Stimulated activated CD4-positive, alpha-beta T cell treated with anti-CD3 and anti-CD28 coated beads, Interleukin-12 subunit alpha, Interleukin-12 subunit beta, amount 100 ng/mL, for 24 hours (primary cell): Measurements from ENCODE around the gene ZFHX2.
"Not testable (repeated sequence)": the region's sequence is repeated elsewhere in the genome, so short reads cannot be mapped to it uniquely, and the experiment has no call there.

Source experiments
- DNase-seq, 2 experiments: peaks; one replicate each; pipeline ENCODE4 v3.0.0-alpha.2; 2020; ENCODE audit warnings: low read depth in 2 of 2

ZFHX2 gene

DNA sequence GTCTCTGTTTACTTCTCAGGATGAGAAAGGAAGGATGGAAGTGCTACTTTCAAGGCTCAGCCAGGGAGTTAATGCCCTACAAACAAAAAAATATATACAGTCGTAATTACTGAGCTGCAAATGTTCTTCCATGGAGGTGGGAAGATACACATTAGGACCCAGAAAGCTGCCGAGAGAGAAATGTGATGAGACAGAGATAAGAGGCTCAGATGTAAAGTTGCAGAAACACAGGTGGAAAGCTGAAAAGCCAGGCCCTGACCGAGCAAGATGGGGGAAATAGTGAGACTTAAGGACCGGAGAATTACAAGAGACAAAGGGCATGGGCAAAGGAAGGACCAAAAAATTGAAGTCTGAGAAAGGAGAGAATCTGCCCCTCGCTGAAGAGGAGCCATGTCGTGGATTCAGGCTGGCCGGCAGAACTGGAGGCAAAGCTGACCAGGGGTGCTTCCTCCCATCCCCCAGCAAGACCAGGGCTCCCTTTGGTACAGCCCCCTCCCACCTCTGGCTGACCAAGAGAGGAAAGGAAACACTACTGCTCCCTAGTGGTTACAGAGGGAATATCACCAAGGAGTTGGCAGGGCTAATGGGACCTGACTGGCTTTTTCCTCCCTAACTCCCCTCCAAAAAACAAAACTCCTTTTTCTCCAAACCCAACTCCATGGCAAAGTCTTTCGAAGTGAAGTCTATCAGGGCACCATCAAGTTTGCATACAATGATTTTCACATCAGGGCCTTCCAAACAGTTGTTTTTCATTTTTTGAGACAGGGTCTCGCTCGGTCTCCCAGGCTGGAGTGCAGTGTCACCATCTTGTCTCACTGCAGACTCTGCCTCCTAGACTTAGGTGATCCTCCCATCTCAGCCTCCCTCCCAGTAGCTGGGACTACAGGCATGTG, 12.1 kb downstream of the ZFHX2 start:
- no peak for DNase-seq

DNA sequence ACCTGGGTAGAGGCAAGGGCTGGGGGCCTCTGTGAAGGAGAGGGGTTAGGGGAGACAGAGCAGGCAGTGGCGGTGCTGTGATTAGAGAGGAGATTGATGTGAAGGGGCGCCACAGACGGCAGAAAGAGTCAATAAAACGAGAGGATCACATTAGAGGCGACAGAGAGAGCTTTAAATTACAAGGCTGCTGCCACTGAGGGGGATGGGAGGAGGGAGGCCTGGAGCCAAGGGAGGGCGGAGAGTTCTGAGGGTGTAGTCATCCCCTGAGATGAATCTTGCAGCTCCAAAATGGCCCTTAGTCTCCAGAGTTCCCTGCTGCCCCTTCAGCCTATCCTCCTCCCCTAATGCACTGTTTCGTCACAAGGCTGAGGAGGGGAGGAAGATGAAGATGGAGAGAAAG, 12.8 kb downstream of the ZFHX2 start:
- no peak for DNase-seq

DNA sequence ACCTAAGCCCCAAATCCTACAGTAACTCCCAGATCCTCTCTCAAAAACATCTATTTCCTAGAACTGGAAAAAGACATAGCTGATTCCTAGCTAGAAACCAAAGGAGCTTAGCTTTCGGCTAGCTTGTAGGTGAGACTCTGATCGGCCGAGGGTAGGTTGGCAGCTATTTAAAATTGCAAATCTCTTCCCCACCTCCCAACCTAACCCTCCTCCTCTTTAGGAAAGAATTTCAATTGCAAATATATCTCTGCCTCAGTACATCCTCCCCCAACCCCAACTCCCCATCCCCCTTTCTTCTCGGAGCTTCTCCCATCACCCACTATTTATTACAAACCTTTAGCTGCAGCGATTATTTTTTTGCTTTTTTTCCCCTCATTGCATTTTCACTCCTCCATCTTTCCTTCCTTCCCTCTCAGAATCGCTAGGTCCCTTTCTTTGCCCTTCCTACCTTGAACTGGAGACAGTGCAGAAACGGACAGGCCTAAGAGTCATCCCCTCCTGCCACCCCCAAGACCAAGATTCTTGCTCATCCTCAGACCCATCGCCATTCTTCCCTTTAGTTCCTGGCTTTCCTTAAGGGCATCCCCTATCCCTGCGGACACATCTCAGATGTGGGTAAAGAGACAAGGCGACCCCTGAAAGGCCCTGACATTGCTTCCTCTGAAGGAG, 13.4 kb downstream of the ZFHX2 start:
- DNase-seq, result no peak

DNA sequence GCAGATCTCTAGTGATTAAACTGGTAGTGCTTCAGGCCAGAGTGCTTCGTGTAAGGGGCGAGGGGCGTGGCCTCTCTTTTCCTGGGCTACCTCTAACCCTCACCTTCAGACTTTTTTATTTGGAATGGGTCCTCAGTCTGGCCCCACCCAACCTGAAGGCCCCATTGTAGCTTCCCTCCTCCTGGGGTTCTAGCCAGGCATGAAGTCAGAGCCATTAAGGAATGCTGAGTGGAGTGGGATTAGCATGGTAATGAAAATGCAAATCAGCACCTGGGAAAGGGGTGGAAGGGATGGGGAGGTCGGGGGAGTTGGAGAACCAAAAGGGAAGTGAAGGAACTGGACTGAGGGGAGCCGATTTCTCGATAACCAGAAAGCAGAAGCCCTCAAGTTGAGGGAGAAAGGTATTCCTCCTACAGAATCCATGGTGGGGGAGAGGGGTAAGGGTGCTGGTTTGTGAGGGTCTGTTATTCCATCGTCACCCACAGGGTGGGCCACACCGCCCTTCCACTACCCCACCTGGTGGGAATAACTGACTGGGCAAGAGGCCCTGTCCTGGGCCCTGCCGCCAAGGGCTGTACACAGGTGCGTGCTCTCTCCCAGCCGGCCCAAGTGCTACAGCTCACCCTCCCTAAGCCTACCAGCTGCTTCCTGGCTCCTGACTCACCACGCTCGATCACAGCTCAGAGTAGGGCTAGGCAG, 14.1 kb downstream of the ZFHX2 start:
- DNase-seq, result no peak

DNA sequence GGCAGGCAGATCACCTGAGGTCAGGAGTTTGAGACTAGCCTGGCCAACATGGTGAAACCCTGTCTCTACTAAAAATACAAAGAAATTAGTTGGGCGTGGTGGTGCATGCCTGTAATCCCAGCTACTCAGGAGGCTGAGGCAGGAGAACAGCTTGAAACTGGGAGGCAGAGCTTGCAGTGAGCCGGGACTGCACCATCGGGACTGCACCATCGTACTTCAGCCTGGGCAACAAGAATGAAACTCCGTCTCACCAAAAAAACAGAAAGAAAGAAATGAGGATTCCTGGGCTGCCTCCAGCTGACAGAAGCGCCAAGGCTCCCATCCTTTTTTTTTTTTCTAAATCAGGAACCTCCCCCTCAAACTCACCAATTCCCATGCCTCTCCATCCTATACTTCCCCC, 14.7 kb downstream of the ZFHX2 start:
- not testable (repeated sequence) for DNase-seq

DNA sequence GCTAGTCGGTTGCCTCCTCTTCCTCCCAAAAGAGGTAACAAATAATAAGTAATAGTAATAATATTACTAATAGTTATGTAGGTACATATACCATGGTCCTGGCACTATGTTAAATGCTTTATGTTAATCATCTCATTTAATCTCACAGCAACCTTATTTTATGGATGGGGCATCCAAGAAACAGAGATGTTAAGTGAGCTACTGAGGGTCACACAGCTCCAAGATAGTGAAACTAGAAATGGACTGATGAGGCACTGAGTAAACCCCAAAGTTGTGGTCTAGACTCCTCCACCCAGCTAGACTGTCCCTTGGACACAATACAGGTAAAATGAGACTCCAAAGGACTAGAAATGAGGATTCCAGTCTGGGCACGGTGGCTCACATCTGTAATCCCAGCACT, 15.1 kb downstream of the ZFHX2 start:
- DNase-seq, result no peak

DNA sequence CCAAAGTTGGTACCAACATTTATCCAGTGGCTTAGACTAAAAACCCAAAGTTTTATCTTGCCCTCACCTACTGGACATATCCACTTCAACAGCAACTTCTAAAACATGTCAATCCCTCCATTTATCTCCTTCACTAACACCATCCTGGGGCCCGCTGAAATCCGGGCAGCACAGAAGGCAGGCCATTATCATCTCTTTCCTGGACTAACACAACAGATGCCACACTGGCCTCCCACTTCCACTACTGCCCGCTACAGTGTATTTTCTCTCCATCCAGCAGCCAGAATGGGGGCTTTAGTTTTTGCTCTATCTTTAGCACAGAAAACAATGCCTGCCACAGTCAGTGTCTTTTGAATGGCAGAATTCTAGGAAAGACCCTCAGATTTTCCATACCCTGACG, 15.6 kb downstream of the ZFHX2 start:
- DNase-seq, result no peak

DNA sequence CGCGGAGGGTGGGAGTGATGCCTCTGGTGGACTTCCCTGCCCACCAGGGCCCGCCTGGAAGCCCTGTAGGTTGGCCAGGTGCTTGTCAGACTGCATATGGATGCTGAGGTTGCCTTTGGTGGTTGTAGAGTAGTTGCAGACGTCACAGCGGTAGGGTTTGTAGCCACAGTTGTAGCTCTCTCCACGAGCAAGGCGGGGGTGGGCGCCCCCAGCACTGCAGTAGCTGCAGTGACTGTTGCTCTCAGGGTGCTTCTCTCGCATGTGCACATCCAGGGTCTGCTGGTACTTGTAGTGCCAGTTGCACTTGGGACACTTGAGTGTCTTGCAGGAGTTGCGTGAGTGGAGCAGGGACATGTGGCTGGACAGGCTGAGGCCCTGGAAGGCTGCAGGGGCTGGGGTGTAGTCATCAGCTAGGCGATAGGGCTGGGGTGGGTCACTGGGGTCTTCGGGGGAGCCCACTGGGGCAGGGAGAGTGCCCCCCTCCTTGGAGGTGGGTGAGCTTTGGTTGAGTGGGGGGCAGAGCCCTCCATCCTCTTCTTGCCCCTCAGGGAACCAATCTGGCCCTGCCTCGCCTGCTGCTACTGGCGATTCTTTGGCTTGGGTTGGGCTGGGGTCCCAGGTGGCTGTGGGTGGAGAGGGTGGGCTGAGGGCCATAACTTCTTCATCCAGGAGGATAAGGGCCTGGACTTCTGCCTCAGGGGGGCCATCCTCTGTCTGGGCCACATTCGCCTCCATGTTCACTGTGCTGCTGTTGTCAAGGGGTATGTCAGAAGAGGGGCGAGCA, 17.7 kb downstream of the ZFHX2 start:
- DNase-seq, result no peak

DNA sequence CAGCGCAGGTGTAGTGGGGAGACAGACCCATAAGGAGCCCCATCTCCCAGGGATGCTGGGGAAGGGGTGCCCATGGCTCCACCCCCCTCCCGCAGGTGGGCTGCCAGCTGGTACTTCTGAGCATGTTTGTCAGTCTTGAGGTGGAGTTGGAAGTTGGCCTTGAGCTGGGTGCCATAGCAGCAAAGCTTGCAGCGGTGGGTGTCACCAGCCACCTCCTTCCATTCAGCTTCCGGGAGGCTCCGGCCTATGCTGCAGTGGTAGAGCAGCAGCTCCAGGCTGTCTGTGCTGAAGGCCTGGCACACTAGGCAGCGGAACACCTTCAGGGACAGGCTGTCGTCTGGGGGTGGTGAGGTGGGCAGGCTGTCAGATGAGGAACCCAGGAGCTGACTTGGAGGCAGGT, 18.9 kb downstream of the ZFHX2 start:
- no peak for DNase-seq

DNA sequence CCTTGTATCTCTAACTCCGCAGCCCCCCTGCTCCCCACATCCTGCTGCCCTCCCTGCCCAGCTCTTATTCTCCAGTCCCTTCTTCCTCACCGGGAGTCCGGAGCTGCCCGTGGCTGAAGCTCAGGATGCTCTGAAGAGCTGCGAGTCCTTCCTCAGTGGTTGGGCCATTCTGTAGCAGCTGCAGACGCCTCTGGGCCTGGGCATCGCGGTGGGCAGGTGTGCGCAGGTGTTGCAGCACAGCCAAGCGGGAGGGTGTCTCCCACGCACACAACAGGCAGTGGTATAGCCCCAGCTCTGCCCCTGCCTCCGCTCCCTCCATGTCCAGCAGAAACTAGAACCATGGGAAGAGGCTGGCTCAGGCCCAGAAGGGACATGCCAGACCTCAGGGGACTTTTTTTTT, 20.2 kb downstream of the ZFHX2 start:
- DNase-seq, result no peak

DNA sequence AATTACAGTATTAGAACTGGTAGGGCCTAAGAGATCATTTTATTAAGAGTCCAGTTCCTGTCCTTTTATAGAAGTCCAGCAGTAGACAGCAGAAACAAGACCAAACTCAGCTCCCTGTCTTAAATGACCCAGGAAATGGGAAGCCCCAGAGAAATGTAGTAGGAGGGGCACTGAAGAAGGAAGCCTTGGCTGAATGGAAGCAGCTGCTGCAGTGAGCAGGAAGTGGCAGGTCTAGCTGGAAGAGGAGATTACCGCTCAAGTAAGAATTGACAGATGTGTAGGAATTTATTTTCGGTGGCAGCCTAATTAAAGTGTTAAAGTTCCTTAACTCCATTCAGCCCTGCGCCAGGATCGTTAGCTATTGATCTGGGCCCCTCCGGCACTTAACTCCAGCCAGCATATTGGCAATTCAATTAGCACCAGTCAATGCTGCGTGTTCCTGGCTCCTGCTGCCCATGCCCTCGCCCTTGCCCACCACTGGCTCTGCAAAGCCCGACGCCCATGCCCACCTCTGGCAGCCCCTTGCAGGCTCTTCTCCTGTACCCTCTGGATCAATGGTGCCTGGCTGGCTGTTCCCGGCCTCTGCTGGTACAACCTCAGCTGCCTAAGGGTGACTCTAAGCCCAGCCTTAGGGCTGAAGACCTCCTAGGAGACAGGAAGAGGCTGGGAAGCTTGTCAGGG, 21.1 kb downstream of the ZFHX2 start:
- no peak for DNase-seq

DNA sequence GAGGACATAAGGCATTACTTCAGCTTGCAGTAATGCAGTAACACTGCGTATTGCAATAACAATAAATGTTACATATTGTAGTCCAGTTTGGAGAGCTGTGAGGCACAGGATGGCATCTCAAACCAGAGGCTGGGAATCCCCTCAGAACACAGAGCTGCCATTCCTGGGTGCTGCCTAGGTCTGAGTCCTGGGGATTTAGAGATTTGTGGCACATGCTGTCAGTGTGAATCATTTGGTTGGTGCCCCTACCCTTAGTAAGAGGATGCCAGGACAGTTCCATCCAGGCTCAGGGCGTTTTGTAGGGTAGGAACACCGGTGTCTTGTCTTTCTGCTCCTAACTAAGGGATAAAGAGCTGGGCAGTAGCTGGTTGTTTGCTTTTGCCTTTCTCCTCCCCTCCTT, 22.5 kb downstream of the ZFHX2 start:
- no peak for DNase-seq

DNA sequence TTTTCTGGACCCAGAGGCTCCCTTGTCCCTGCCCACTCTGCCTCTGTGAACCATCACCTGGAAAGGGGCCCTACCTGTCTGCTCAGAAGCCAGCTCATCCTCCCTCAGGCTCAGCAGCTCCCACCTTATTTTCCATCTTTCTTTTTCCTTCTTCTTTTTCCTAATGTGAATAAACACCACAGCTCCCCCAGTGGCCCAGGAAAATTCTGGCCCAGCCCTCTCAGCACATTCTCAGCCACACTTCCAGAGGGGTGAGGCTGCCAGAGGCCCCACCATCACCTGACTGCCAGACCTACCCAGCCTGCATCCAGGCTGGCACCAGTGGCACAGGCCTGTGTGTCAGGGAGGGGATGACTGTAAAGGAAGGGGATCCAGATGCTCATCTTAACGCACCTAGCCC, 23.0 kb downstream of the ZFHX2 start:
- no peak for DNase-seq

DNA sequence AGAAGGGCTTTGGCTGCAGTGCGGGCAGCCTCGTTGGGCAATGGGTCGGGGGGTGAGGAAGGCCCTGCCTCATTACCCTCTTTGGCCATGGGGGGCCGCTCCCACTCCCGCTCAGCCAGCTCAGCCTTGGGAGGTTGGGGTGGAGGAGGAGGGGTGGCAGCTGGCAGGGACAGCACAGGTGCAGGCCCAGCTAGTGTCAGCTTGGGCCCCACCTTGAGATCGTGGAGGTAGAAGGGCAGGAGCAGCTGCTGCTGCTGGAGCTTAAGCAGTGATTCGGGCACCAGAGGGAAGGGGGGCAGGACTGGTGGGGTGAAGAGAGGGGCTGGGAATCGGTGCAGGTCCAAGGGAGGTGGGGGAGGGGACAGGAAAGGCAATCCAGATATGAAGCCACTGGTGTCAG, 26.0 kb downstream of the ZFHX2 start:
- DNase-seq, result no peak

DNA sequence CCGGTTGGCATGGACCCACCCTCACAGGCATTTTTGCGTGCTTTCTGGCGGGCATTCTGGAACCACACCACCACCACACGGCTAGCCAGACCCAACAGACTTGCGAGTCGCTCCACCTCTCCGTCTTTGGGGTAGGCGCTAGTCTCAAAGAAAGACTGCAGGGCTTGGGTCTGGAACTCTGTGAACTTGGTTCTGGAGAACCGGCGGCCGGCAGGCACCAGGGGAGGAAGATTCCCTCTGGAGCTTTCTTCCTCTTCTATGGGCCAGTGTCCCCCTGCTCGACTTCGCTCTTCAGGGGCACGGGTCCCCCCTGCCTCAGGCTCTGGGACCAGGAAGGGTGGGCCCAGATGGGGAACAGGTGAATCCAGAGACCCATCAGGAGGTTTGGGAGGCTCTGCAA, 26.6 kb downstream of the ZFHX2 start:
- no peak for DNase-seq

DNA sequence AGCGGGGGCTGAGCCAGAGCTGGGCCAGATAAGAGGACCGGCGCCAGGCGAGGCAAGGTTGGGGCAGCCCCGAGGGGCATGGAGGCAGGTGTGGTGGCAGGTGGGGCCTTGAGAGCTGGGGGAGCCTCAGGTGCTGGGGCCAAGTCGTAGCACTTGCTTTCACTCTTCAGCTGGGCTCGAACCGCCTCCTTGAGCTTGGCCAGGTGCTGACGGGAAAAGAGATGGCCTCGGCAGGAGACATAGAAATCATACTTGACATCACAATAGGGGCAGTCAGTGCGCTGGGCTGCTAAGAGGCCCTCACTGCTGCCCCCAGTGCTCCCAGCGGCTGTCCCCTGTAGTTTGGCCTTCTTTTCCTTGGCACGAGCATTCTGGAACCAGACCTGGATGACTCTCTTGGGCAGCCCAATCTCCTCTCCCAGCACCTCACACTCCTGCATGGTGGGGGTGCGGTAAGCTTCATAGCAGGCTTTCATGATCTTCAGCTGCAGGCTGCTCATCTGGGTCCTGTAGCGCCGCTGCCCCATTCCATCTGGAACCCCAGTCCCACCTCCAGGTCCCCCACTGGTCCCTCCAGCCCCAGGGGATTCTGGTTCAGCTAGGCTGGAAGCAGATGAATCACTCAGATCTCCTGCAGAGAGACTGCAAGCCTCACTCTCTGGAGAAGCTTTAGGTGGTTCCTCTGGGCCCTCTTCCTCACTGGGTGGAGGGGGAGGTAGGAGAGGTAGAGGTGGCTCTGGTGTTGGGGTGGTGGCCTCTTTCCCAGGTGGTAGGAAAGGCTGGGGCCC, 28.1 kb downstream of the ZFHX2 start:
- DNase-seq, result no peak

DNA sequence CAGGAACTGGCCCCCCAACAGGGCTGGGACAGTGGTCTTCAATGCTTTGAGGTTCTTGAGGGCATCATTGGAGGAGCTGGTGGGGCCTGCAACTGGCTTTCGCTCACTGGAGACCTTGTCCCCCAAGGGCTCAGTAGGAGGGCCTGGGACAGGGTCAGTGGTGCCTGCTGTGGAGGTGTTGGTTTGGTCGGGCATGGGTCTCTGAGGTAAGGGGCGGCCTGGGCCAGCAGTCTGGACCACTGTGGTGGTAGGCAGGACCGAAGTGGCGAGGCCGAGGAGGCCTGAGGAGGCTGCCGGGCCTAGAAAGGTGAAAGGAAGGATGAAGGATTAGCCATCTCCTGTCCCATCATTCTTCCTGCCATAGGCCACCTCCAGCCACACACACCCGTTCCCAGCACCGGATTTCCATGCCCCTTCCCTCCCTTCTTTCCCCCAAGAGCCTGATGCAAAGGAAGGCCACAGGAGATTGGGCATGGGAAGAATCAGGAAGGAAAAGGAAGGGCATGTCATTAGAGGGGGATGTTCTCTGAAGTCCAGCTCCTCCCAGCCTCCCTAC, 28.8 kb downstream of the ZFHX2 start:
- DNase-seq, result no peak

DNA sequence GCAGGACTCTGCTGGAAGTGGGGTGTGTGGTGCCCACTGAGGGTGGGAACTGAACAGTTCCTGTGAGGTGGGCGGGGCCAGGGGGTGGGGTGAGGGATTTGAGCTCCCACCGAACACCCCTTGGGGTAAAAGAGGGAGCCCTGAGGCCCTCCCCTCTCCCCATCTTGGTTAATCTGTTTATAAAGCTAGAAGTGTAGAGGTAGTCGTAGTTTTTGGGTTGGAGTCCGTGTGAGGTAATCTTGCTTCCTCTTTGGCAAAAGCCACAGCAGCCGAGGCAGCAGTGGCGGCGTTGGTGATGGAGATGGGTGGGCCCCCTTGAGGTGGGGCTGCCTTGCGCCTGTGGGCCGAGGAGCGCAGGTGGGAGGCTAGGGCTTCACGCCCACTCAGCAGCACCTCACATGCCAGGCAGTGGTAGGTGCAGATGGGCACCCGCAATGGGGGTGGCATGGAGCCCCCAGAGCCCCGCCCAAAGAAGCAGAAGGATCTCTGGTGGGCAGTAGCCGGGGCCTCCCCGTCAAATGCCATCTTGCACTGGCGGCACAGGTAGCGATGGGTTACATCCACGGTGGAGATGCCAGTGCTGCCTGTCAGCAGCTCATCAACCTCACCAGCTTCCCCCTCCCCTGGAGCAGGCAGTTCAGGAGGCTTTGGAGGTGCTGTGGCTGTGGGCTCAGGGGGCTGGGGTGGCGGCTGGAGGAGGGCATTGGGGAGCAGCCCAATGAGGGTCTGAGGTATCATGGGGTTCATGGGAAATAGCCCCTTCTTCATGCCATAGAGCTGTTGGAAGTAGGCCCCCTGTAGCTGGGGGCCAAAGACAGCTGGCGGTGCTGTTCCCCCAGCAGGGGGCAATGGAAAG, 29.6 kb downstream of the ZFHX2 start:
- DNase-seq, result no peak

DNA sequence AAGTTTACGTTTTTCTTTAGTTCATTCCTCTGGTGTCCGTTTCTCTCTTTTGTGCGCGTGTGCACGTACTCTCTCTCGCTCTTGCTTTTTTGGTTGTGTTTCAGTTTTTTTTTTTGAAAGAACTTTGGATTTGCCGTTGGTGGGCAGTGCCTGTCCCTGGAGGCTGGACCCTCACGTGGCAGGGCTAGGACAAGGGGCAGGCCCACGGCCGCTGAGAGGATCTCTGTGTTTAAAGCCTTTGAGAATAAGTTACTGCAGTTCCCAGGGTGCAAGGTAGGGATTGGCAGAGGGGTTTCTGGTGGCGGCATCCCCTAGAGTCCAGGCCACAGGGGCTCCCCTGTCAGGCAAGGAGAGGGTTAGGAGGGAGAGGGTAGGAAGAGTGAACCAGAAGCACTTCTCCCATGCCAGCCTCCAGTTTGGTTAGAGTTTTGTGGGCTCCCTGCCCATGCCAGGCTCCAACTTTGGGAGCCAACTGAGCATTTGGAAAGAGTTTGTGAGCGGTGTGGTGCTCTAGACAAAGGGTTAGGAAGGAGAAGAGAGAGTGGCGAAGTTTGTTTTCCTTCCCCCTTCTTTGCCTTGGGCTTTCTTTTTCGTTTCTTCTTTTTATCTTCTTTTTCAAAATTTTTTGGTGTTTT, 30.5 kb downstream of the ZFHX2 start:
- no peak for DNase-seq
